DND-41 (cell line): Measurements from ENCODE around the gene SUPT3H.
A peak's percentile ranks its signal among the peaks of the same experiment; 100 is the strongest.

Experiments
- ATAC-seq: fragments of 200-7000 bp; cut with Tn5 transposase; 3 replicates; pipeline ENCODE4 v1.9.1; 2021; ENCODE audit warnings: low read depth; ENCODE audit not compliant: insufficient read depth
- DNase-seq: peaks from one replicate; pipeline ENCODE4 v3.0.0-alpha.2; 2020
- H2AFZ ChIP-seq: 2 replicates; pipeline ENCODE4 v1.6.0; 2012; ENCODE audit warnings: low read depth, low read length
- H3K27ac ChIP-seq: 2 replicates; pipeline ENCODE4 v1.5.1; 2012; ENCODE audit warnings: low read length, inconsistent platforms
- H3K27me3 ChIP-seq: fragments of 200-600 bp; sonication (generic); 2 replicates; pipeline ENCODE4 v1.6.0; 2012; ENCODE audit warnings: low read length, mild to moderate bottlenecking, inconsistent platforms; ENCODE audit not compliant: insufficient read depth, poor library complexity
- H3K36me3 ChIP-seq: 2 replicates; pipeline ENCODE4 v1.5.1; 2012; ENCODE audit warnings: low read length, inconsistent platforms; ENCODE audit not compliant: insufficient read depth
- H3K4me1 ChIP-seq: 2 replicates; pipeline ENCODE4 v1.5.1; 2012; ENCODE audit warnings: mild to moderate bottlenecking, low read length; ENCODE audit not compliant: insufficient read depth
- H3K4me2 ChIP-seq: 2 replicates; pipeline ENCODE4 v1.6.0; 2012; ENCODE audit warnings: mild to moderate bottlenecking, moderate library complexity, low read length, inconsistent platforms; ENCODE audit not compliant: insufficient read depth
- H3K4me3 ChIP-seq, 2 experiments: fragments of 200-600 bp in 1 of 2; shearing (Covaris generic) in 1 of 2; 2 replicates each; pipeline ENCODE4 v1.5.1; 2012 to 2016; ENCODE audit warnings: inconsistent platforms in 2 of 2, low read length in 2 of 2, mild to moderate bottlenecking in 2 of 2, low read depth in 1 of 2, moderate library complexity in 1 of 2
- H3K79me2 ChIP-seq: 2 replicates; pipeline ENCODE4 v1.6.0; 2012; ENCODE audit warnings: low read length, inconsistent platforms; ENCODE audit not compliant: insufficient read depth
- H3K9ac ChIP-seq: 2 replicates; pipeline ENCODE4 v1.6.0; 2012; ENCODE audit warnings: low read depth, mild to moderate bottlenecking, inconsistent platforms, low read length, moderate library complexity
- H3K9me3 ChIP-seq: 2 replicates; pipeline ENCODE4 v1.5.1; 2012; ENCODE audit warnings: low read length, moderate library complexity, mild to moderate bottlenecking, inconsistent platforms; ENCODE audit not compliant: insufficient read depth, severe bottlenecking
- H4K20me1 ChIP-seq: 2 replicates; pipeline ENCODE4 v1.6.0; 2012; ENCODE audit warnings: low read length; ENCODE audit not compliant: insufficient read depth
- CTCF ChIP-seq: IDR thresholded peaks from 2 replicates; pipeline ENCODE4 v1.5.1; 2012; ENCODE audit warnings: borderline replicate concordance, low read length, moderate library complexity, mild to moderate bottlenecking; ENCODE audit not compliant: poor library complexity, severe bottlenecking; ENCODE audit errors: extremely low read depth
- EZH2 ChIP-seq: IDR thresholded peaks from 3 replicates; pipeline ENCODE4 v1.6.1; 2012; ENCODE audit warnings: borderline replicate concordance, low read depth, mild to moderate bottlenecking, moderate library complexity, low read length, inconsistent platforms; ENCODE audit not compliant: severe bottlenecking

Gene SUPT3H

GRCh38 chr6:45378334-45378926, 696 bp upstream of the SUPT3H start:
- peak overlapping the region; percentile 84 for H3K4me2 ChIP-seq
- no peaks in the 10 kb centered on the region for H4K20me1 ChIP-seq
- no peaks in the 10 kb centered on the region for H3K36me3 ChIP-seq
- ATAC-seq (no peak), DNase-seq (no peak)
- H3K9ac ChIP-seq: peak overlapping the region; percentile 98
- H3K4me3 ChIP-seq: peak overlapping the region; percentile 69 to 88; a peak in 3 of 4 replicates
- no peaks in the 10 kb centered on the region for H3K27me3 ChIP-seq
- H3K27ac ChIP-seq: peak overlapping the region; percentile 97
- peaks cover 29% of the 10 kb centered on the region for H3K4me1 ChIP-seq
- peak overlapping the region; percentile 92 for H2AFZ ChIP-seq
- no peak for TF ChIP-seq EZH2
- no peak for TF ChIP-seq CTCF
- H3K79me2 ChIP-seq: peaks cover 41% of the 10 kb centered on the region
- no peaks in the 10 kb centered on the region for H3K9me3 ChIP-seq

GRCh38 chr6:45377043-45377553, 636 bp downstream of the SUPT3H start:
- no peaks in the 10 kb centered on the region for H4K20me1 ChIP-seq
- peak overlapping the region; percentile 92 for H2AFZ ChIP-seq
- ATAC-seq (peak; percentile 4; the same call in 2 of the 3 replicates), DNase-seq (no peak)
- H3K27ac ChIP-seq: peak overlapping the region; percentile 97
- TF ChIP-seq CTCF: no peak
- no peak for TF ChIP-seq EZH2
- H3K4me1 ChIP-seq: peaks cover 29% of the 10 kb centered on the region
- H3K9me3 ChIP-seq: no peaks in the 10 kb centered on the region
- H3K4me3 ChIP-seq: peak overlapping the region; percentile 69 to 88
- H3K36me3 ChIP-seq: no peaks in the 10 kb centered on the region
- H3K27me3 ChIP-seq: no peaks in the 10 kb centered on the region
- H3K9ac ChIP-seq: peak overlapping the region; percentile 98
- peaks cover 52% of the 10 kb centered on the region for H3K79me2 ChIP-seq
- H3K4me2 ChIP-seq: peak overlapping the region; percentile 84

GRCh38 chr6:45376310-45377042, 1.3 kb downstream of the SUPT3H start:
- H4K20me1 ChIP-seq: no peaks in the 10 kb centered on the region
- H3K79me2 ChIP-seq: peaks cover 57% of the 10 kb centered on the region
- H3K36me3 ChIP-seq: no peaks in the 10 kb centered on the region
- peak overlapping the region; percentile 84 for H3K4me2 ChIP-seq
- ATAC-seq (no peak), DNase-seq (no peak)
- H3K27ac ChIP-seq: peak overlapping the region; percentile 97
- H3K9ac ChIP-seq: peak overlapping the region; percentile 98
- H3K4me3 ChIP-seq: peak overlapping the region; percentile 69 to 88
- peak overlapping the region; percentile 92 for H2AFZ ChIP-seq
- TF ChIP-seq CTCF: no peak
- TF ChIP-seq EZH2: no peak
- H3K27me3 ChIP-seq: no peaks in the 10 kb centered on the region
- H3K9me3 ChIP-seq: no peaks in the 10 kb centered on the region
- peaks cover 29% of the 10 kb centered on the region for H3K4me1 ChIP-seq
